ENCODE measurements around the gene STPG3. TPM values are rescaled to one million over a fixed set of nuclear protein-coding genes. Genes with fewer than 3 reads are reported as not detected.

Gene STPG3
- total and polyA plus RNA-seq, 2 experiments from 2014 or later: not detected

GRCh38 chr9:137264067-137264466, 13.0 kb downstream of the STPG3 start:
- H3K36me3 Mint-ChIP-seq (ENCODE audit: low read depth): peaks cover 32% of the 10 kb centered on the region
- Histone ChIP-seq H3K4me1 (ENCODE audit: insufficient read depth) (no peaks in the 10 kb centered on the region), H3K79me2 (replicated peaks; ENCODE audit: insufficient read depth) (no peaks in the 10 kb centered on the region), H3K36me3 (ENCODE audit: insufficient read depth) (peaks cover 13% of the 10 kb centered on the region), H3F3A (replicated peaks; ENCODE audit: low read depth) (0 out of 2 replicates have a peak, but pooled peaks cover 7% of the 10 kb centered on the region), H2AFZ (no peak overlapping the region), H3K4me3 (no peak overlapping the region), H3K27me3 (ENCODE audit: insufficient read depth) (no peaks in the 10 kb centered on the region), H3K27ac (ENCODE audit: low read depth) (no peak overlapping the region), H3K4me2 (no peak overlapping the region), H4K20me1 (replicated peaks; ENCODE audit: insufficient read depth) (0 out of 2 replicates have a peak, but pooled peaks cover 4% of the 10 kb centered on the region), H3K9me2 (ENCODE audit: insufficient read depth) (no peaks in the 10 kb centered on the region)
- DNase-seq (ENCODE audit: low spot score): no peak
- no peak for ATAC-seq
- TF ChIP-seq STAT1 (IDR thresholded peaks at IDR 0.05; ENCODE audit: unreplicated experiment) (no peak), REST (IDR thresholded peaks at IDR 0.05; ENCODE audit: unreplicated experiment) (no peak), ZNF462 (CRISPR knock-in tag; IDR thresholded peaks at IDR 0.05) (no peak), POLR2AphosphoS5 (IDR thresholded peaks at IDR 0.05; ENCODE audit: low read depth) (no peak), JUNB (IDR thresholded peaks at IDR 0.05; ENCODE audit: unreplicated experiment) (no peak), CREB1 (CRISPR knock-in tag; IDR thresholded peaks at IDR 0.05; ENCODE audit: low read depth) (no peak), ETS1 (IDR thresholded peaks at IDR 0.05) (no peak), CTCF (conservative IDR thresholded peaks at IDR 0.05; ENCODE audit: low read depth in 2 of 2) (no peak), EZH2phosphoT487 (IDR thresholded peaks at IDR 0.05; ENCODE audit: unreplicated experiment) (no peak), NANOG (IDR thresholded peaks at IDR 0.05; ENCODE audit: borderline replicate concordance) (no peak)
- H3K9me3 Mint-ChIP-seq: no peaks in the 10 kb centered on the region; the same call in 2 of the 3 replicates
- H3K27ac Mint-ChIP-seq: no peak overlapping the region
- no peak overlapping the region for H3K4me3 Mint-ChIP-seq
- peaks cover 14% of the 10 kb centered on the region for H3K27me3 Mint-ChIP-seq (ENCODE audit: insufficient read depth, low read depth, poor library complexity)
- peaks cover 4% of the 10 kb centered on the region; the same call in 2 of the 3 replicates for H3K4me1 Mint-ChIP-seq

Measured in GM23338 (cell line).